IMR-90 (cell line): ENCODE measurements around the gene LRIG1. TPM values are rescaled to one million over a fixed set of nuclear protein-coding genes. Genes with fewer than 3 reads are reported as not detected.
A peak's percentile ranks its signal among the peaks of the same experiment; 100 is the strongest.

ENCODE experiments used
- ATAC-seq: fragments of 200-7000 bp; cut with Tn5 transposase; 2 replicates; pipeline ENCODE4 v1.9.1; 2020; ENCODE audit warnings: low read depth, mild to moderate bottlenecking, moderate library complexity
- BruUV-seq: library from RNA; stranded (reverse); fragments of 400-500 nt; replicated peaks from 2 replicates; lab custom pipeline; 2021; lab: Mats Ljungman, UMichigan
- CTCF ChIA-PET: fragments of 300-600 bp; formaldehyde crosslinking; extraction: SDS; loops from one replicate; lab custom pipeline; 2021; ENCODE audit warnings: antibody characterized with exemption; lab: Yijun Ruan, JAX
- POLR2A ChIA-PET: fragments of 300-600 bp; sonication (Branson Sonifier 250); formaldehyde crosslinking; loops from one replicate; lab custom pipeline; 2022; ENCODE audit warnings: antibody characterized with exemption; ENCODE audit not compliant: unreplicated experiment; lab: Charles Lee
- DNase-seq: peaks from one replicate; pipeline ENCODE4 v3.0.0; 2013
- H2AFZ ChIP-seq: replicated peaks from 2 replicates; pipeline ENCODE3; 2013; ENCODE audit warnings: low read length, mild to moderate bottlenecking; ENCODE audit not compliant: poor library complexity
- H2AK5ac ChIP-seq: 2 replicates; pipeline ENCODE4 v1.6.1; 2013; ENCODE audit warnings: low read depth, low read length, inconsistent platforms
- H2AK9ac ChIP-seq: replicated peaks from 2 replicates; pipeline ENCODE3; 2013; ENCODE audit warnings: mild to moderate bottlenecking, low read depth, low read length, moderate library complexity; ENCODE audit not compliant: poor library complexity
- H2BK120ac ChIP-seq: 2 replicates; pipeline ENCODE4 v1.6.1; 2013; ENCODE audit warnings: low read depth, low read length, inconsistent platforms
- H2BK15ac ChIP-seq: 3 replicates; pipeline ENCODE4 v1.6.1; 2013; ENCODE audit warnings: low read depth, low read length, inconsistent platforms
- H2BK20ac ChIP-seq: 2 replicates; pipeline ENCODE4 v1.6.1; 2013; ENCODE audit warnings: low read depth, mild to moderate bottlenecking, inconsistent platforms, low read length, moderate library complexity
- H2BK5ac ChIP-seq: 2 replicates; pipeline ENCODE4 v1.6.1; 2013; ENCODE audit warnings: mild to moderate bottlenecking, low read depth, low read length, inconsistent platforms; ENCODE audit not compliant: poor library complexity, severe bottlenecking
- H3K14ac ChIP-seq: replicated peaks from 2 replicates; pipeline ENCODE4 v1.6.1; 2013; ENCODE audit warnings: low read depth, low read length, inconsistent platforms
- H3K18ac ChIP-seq: 2 replicates; pipeline ENCODE4 v1.6.1; 2013; ENCODE audit warnings: low read depth, low read length, control low read depth
- H3K23ac ChIP-seq: 2 replicates; pipeline ENCODE4 v1.6.1; 2013; ENCODE audit warnings: low read depth, low read length, inconsistent platforms
- H3K27ac ChIP-seq: 2 replicates; pipeline ENCODE4 v1.5.1; 2013; ENCODE audit warnings: mild to moderate bottlenecking, control low read depth, low read length; ENCODE audit not compliant: insufficient read depth
- H3K27me3 ChIP-seq: 2 replicates; pipeline ENCODE4 v1.6.1; 2013; ENCODE audit warnings: low read length; ENCODE audit not compliant: control insufficient read depth, insufficient read depth
- H3K36me3 ChIP-seq: 2 replicates; pipeline ENCODE4 v1.6.1; 2013; ENCODE audit warnings: low read length, mixed read lengths; ENCODE audit not compliant: control insufficient read depth, insufficient read depth
- H3K4ac ChIP-seq: 2 replicates; pipeline ENCODE4 v1.6.1; 2013; ENCODE audit warnings: low read depth, low read length, inconsistent platforms
- H3K4me1 ChIP-seq: 2 replicates; pipeline ENCODE4 v1.6.1; 2013; ENCODE audit warnings: low read length, mixed read lengths; ENCODE audit not compliant: control insufficient read depth, insufficient read depth
- H3K4me2 ChIP-seq: 2 replicates; pipeline ENCODE4 v1.6.1; 2013; ENCODE audit warnings: low read depth, mild to moderate bottlenecking, control low read depth, low read length, moderate library complexity
- H3K4me3 ChIP-seq: 2 replicates; pipeline ENCODE4 v1.5.1; 2013; ENCODE audit warnings: low read depth, mild to moderate bottlenecking, control low read depth, low read length, moderate library complexity; ENCODE audit not compliant: insufficient read depth
- H3K56ac ChIP-seq: 2 replicates; pipeline ENCODE4 v1.6.1; 2013; ENCODE audit warnings: low read length, inconsistent platforms; ENCODE audit not compliant: insufficient read depth; ENCODE audit errors: extremely low read depth
- H3K79me1 ChIP-seq, 2 experiments: 2 replicates each; pipeline ENCODE4 v1.6.1; 2013; ENCODE audit warnings: low read length in 2 of 2, inconsistent platforms in 1 of 2, low read depth in 1 of 2
- H3K9ac ChIP-seq: 2 replicates; pipeline ENCODE4 v1.6.1; 2013; ENCODE audit warnings: low read depth, low read length, control low read depth
- H3K9me1 ChIP-seq: 2 replicates; pipeline ENCODE4 v1.6.1; 2013; ENCODE audit warnings: low read length, inconsistent platforms; ENCODE audit not compliant: insufficient read depth
- H3K9me3 ChIP-seq: 2 replicates; pipeline ENCODE4 v1.6.1; 2013; ENCODE audit warnings: low read length; ENCODE audit not compliant: control insufficient read depth, insufficient read depth
- H4K20me1 ChIP-seq: 2 replicates; pipeline ENCODE4 v1.6.1; 2013; ENCODE audit warnings: low read length, inconsistent platforms; ENCODE audit not compliant: insufficient read depth
- H4K5ac ChIP-seq: 2 replicates; pipeline ENCODE4 v1.6.1; 2013; ENCODE audit warnings: mild to moderate bottlenecking, low read depth, low read length, control low read depth
- H4K8ac ChIP-seq, 2 experiments: 2 replicates each; pipeline ENCODE4 v1.6.1; 2013; ENCODE audit warnings: low read depth in 2 of 2, low read length in 2 of 2, control low read depth in 1 of 2, inconsistent platforms in 1 of 2
- H4K91ac ChIP-seq: 2 replicates; pipeline ENCODE4 v1.6.1; 2013; ENCODE audit warnings: low read depth, low read length, inconsistent platforms; ENCODE audit not compliant: insufficient read depth
- BHLHE40 ChIP-seq: fragments of 150-350 bp; IDR thresholded peaks from 2 replicates; pipeline ENCODE4 v1.6.1; 2016; ENCODE audit warnings: mild to moderate bottlenecking, low read depth, low read length
- CEBPB ChIP-seq: IDR thresholded peaks from 2 replicates; pipeline ENCODE4 v1.6.1; 2012; ENCODE audit warnings: low read depth, low read length, improper control_type of control experiment
- CHD1 ChIP-seq: IDR thresholded peaks from 2 replicates; pipeline ENCODE4 v1.6.1; 2012; ENCODE audit warnings: low read depth, low read length, improper control_type of control experiment
- MAFK ChIP-seq: IDR thresholded peaks from 2 replicates; pipeline ENCODE4 v1.6.1; 2012; ENCODE audit warnings: low read depth, low read length, improper control_type of control experiment
- MXI1 ChIP-seq: IDR thresholded peaks from 2 replicates; pipeline ENCODE4 v1.6.1; 2012; ENCODE audit warnings: low read depth, mild to moderate bottlenecking, low read length, moderate library complexity, borderline replicate concordance
- NFE2L2 ChIP-seq: fragments of 150-350 bp; IDR thresholded peaks from 2 replicates; pipeline ENCODE4 v1.6.1; 2016; ENCODE audit warnings: low read depth, mild to moderate bottlenecking, low read length
- POLR2A ChIP-seq: IDR thresholded peaks from 2 replicates; pipeline ENCODE4 v1.6.1; 2012; ENCODE audit warnings: mild to moderate bottlenecking, low read depth, low read length
- RAD21 ChIP-seq: IDR thresholded peaks from 2 replicates; pipeline ENCODE4 v1.6.1; 2012; ENCODE audit warnings: low read length, improper control_type of control experiment
- RCOR1 ChIP-seq: IDR thresholded peaks from 2 replicates; pipeline ENCODE4 v1.6.1; 2012; ENCODE audit warnings: mild to moderate bottlenecking, low read length, improper control_type of control experiment; ENCODE audit not compliant: insufficient replicate concordance
- RFX5 ChIP-seq: IDR thresholded peaks from 2 replicates; pipeline ENCODE4 v1.8.0; 2012; ENCODE audit warnings: low read depth, mild to moderate bottlenecking, low read length, moderate library complexity
- SMC3 ChIP-seq: fragments of 150-350 bp; IDR thresholded peaks from 2 replicates; pipeline ENCODE4 v1.6.1; 2016; ENCODE audit warnings: low read depth, mild to moderate bottlenecking, antibody characterized with exemption, low read length, moderate library complexity
- WGBS, 2 experiments: methylation state at CpG; one replicate each; pipeline versions ENCODE4 v1.1.5 to v1.1.7; 2013; ENCODE audit warnings: missing lambda C conversion rate in 2 of 2; ENCODE audit not compliant: insufficient read length in 1 of 2; ENCODE audit errors: extremely low coverage in 2 of 2; 5-methylcytosine and 5-hydroxymethylcytosine counted together
- dilution Hi-C: fragments of 300-500 bp; cut with HindIII; formaldehyde crosslinking; loops from one replicate; pipeline ENCODE4 v1.14.3; 2018; ENCODE audit warnings: low sequenced_read_pairs; ENCODE audit not compliant: unreplicated experiment
- in situ Hi-C: fragments of 300-500 bp; cut with MboI; formaldehyde crosslinking; loops from 3 replicates; pipeline ENCODE4 v1.14.3; 2019; ENCODE audit warnings: low sequenced_read_pairs, inconsistent platforms, mixed read lengths
- intact Hi-C: fragments of 100-400 bp; cut with micrococcal nuclease; formaldehyde crosslinking; loops from 2 replicates; pipeline ENCODE4 v1.10.0; 2022
- polyA plus RNA-seq, 3 experiments: library from polyadenylated mRNA; depleted of rRNA; stranded (reverse); fragments of >200 nt; gene quantifications; 2 replicates each; pipeline ENCODE4 v1.2.3, GENCODE V29; 2012; ENCODE audit warnings: low replicate concordance in 1 of 3
- total RNA-seq: library from RNA; depleted of rRNA; stranded (reverse); fragments of >200 nt; gene quantifications from 2 replicates; pipeline ENCODE4 v1.2.3, GENCODE V29; 2012
- TF ChIP-seq, protein P1 (sequence below): fragments of 150-350 bp; IDR thresholded peaks from 2 replicates; pipeline ENCODE4 v1.6.1; 2016; ENCODE audit warnings: low read depth, mild to moderate bottlenecking, low read length, moderate library complexity, borderline replicate concordance

Gene LRIG1
- total and polyA plus RNA-seq, 2 of the 4 experiments (the other 2 are of a cell fraction): 62.8 to 87.8 TPM

DNA sequence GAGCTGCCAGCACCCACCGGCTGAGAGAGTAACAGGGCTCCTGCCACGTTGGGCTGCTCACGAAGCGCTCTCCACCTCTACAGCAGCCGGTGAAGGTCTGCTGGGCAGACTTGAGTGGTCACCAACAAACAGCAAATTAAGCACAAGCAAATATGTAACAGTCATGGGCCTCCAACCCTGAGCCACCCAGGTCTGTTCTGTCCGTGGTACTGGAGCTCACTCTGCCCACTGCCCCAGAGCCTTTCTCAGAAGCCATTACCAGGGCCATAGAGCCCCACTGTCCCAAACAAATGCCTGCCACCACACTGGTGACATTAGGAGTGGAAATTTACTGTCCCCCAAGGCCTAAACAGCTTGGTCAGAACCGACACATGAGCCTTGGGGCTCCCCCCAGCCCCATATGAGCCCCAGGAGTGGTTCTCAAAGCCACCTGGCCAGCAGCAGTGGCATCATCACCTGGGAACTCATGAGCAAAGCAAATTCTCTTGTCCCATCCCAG is 56.6 kb downstream of the LRIG1 start:
- ATAC-seq: no peak
- Histone ChIP-seq H3K4ac (no peak overlapping the region; the same call in 1 of the 2 replicates), H3K4me2 (no peak overlapping the region), H2AK5ac (peak overlapping the region; percentile 90; the same call in 1 of the 2 replicates), H4K5ac (no peak overlapping the region), H2AFZ (no peak overlapping the region), H2BK15ac (no peak overlapping the region), H3K23ac (no peak overlapping the region), H3K56ac (no peak overlapping the region), H2BK5ac (no peak overlapping the region), H4K91ac (no peak overlapping the region), H3K27ac (no peak overlapping the region), H2BK120ac (no peak overlapping the region), H3K27me3 (no peaks in the 10 kb centered on the region), H3K9me1 (peaks cover 21% of the 10 kb centered on the region), H2BK20ac (no peak overlapping the region), H3K9me3 (no peaks in the 10 kb centered on the region), H3K14ac (no peak overlapping the region), H4K8ac (no peak overlapping the region), H3K18ac (no peak overlapping the region; the same call in 1 of the 2 replicates), H4K20me1 (0 out of 2 replicates have a peak, but pooled peaks cover 6% of the 10 kb centered on the region), H3K4me3 (no peak overlapping the region), H3K79me1 (peaks cover 16 to 38% of the 10 kb centered on the region in 2 experiments), H3K36me3 (peaks cover 15% of the 10 kb centered on the region), H3K4me1 (peaks cover 32% of the 10 kb centered on the region), H3K9ac (no peak overlapping the region), H2AK9ac (no peak overlapping the region)
- dilution Hi-C loops: no loop called here
- ChIA-PET POLR2A (no interaction called here), CTCF (no interaction called here)
- no peak for DNase-seq
- in situ Hi-C loops: no loop called here
- no peak for TF ChIP-seq MAFK
- no peak for TF ChIP-seq MXI1
- TF ChIP-seq SMC3: no peak
- TF ChIP-seq RCOR1: no peak
- TF ChIP-seq CHD1: no peak
- TF ChIP-seq, protein P1, sequence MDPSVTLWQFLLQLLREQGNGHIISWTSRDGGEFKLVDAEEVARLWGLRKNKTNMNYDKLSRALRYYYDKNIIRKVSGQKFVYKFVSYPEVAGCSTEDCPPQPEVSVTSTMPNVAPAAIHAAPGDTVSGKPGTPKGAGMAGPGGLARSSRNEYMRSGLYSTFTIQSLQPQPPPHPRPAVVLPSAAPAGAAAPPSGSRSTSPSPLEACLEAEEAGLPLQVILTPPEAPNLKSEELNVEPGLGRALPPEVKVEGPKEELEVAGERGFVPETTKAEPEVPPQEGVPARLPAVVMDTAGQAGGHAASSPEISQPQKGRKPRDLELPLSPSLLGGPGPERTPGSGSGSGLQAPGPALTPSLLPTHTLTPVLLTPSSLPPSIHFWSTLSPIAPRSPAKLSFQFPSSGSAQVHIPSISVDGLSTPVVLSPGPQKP: no peak
- TF ChIP-seq NFE2L2: no peak
- no peak for TF ChIP-seq RFX5
- TF ChIP-seq BHLHE40: no peak
- TF ChIP-seq CEBPB: no peak
- TF ChIP-seq POLR2A: no peak
- TF ChIP-seq RAD21: no peak
- intact Hi-C loops: loop anchor here (5.0 kb wide), 1 partner anchor 53 kb away; no protein-coding TSS in a partner anchor
- WGBS, 2 experiments: no CpG with 5 or more reads among the region's 7 CpGs
- no TSS peak for BruUV-seq
